GM19099 (cell line): ENCODE data around the gene SLC16A7.

Experiments
- POLR2A ChIP-seq: IDR thresholded peaks from 3 replicates; pipeline ENCODE4 v1.6.1; 2011; ENCODE audit warnings: low read depth; ENCODE audit not compliant: insufficient read length; ENCODE audit errors: extremely low read depth

Gene SLC16A7

DNA sequence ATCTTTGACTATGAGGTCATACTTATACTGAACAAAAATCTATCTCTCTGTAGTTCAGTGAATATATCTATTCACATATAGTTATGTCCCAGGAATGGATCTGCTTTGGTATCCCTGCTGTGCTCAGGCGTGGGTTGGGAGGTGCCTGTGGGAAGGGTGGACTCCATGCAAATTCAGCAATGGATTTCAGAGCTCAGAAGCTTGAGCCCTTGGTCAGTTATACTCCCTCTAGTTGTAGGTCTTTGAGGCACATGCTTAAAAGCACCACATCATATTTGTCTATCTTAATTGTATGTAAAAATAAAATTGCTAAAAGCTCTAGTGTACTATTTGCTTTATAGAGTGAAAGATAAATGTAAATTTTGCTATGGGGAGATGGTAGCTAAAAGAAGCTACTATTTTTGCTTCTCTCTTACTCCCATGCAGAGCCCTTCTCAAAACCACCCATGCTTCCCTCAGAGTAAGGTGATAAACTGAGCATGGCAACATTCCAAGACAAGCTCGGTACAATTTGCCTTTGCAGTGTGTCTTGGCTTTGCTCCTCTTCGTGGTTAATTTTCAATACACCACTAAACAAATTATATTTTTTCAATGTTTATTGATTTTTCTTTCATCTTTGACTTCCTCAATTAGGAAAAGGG, 54.9 kb downstream of the SLC16A7 start:
- TF ChIP-seq POLR2A, result no peak

- TF ChIP-seq POLR2A, result no peak
Measured at GRCh38 chr12:59651229-59651920, 55.5 kb downstream of the SLC16A7 start.

DNA sequence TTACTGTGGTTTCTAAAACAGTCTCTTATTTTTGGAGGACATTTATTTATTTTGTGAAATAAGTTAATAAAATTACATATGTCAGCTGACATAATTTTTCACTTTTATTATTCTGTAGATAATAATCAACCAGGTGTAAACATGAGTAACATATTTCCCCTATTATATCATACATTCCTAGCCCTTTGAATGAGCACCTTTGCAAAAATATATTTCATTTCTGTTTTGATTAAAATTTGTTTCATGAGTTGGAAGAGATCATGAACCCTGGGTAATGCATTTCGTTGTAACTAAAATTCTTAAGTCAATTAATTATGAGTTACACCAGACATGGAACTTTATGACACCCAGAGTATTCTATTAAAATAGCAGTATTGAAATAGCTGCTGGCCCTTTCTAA, 56.3 kb downstream of the SLC16A7 start:
- TF ChIP-seq POLR2A, result no peak

DNA sequence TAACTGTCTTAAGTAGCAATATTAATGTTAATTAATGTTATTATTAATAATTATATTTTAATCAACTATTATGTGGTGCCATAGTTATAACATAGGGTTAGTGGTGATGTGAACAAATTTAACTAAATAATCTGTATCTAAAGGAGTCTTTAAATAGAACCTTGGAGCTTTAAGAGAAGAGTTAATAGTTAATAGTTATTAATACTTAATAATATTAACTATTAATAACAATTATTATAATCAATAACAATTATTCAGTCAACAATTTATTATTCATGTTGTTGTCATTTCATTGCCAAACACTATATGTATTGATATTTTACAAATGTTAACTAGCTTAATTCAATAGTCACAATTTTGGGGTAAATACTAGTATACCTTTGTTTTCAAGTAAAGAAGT, 58.2 kb downstream of the SLC16A7 start:
- TF ChIP-seq POLR2A, result no peak

DNA sequence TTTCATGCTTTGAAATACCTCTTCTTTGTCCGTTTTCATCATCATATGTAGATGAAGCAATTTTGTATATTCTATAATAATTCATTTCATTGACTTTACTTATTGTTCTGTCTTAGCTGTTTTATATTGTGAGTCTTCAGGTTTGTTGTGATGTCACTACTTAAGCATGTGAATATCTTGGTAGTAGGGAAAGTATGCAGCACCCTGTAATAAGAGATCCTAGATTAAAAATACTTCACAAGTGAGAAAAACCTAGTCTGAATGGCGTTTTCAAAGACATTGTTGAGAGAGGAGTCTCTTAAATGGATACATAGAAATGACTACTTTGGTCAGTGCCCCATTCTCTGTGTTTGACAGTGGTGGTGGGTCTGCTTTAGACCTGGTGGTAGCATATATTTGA, 61.4 kb downstream of the SLC16A7 start:
- no peak for TF ChIP-seq POLR2A

DNA sequence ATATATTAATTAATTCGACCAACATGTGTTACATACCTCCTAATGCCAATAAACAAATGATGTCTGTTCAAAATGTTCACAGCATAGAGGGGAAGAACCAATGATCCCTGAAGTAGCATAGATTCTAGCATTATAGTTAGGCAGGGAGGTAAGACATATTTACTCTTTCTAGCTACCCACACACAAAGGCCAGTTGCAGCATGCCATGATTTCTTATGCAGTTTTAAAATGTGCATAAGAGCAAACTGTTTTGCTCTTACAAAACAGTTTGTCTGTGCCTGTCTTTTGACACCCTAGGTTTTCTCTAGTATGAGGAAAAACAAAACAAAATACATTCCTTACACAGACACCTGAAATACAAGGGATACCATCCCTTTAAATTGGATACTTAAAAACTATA, 61.9 kb downstream of the SLC16A7 start:
- TF ChIP-seq POLR2A, result no peak

- no peak for TF ChIP-seq POLR2A
Measured at GRCh38 chr12:59660148-59660547, 64.3 kb downstream of the SLC16A7 start.

DNA sequence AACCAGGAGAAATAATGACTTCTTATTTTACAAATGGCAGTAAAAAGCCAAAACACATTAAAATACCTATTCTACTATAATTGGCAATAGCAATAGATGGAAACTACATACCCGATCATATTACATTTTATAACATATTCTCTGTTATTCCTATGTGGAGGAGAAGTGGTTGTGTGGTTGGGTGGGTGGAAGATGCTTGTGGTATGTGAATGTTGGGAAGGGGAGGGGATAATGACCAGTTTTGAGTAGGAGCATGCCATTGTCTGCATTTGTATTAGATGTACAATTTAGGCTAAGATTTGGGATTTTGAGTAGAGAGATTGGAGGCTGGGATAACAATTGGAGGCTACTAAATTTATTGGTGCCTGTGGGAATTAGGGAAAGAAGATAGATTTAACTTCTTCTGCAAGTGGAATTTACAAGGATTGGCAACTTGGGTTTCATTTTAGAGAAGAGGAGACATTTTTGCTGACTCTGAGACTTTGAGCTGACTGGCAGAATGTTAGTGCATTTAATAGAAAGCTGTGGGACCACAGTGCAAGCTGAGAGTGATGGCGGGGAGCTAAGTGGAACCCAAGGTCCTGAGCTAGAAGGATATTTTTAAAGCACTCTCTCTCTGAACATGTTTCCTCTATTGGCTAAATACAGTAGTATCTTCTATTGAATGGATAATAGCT, 65.2 kb downstream of the SLC16A7 start:
- TF ChIP-seq POLR2A, result no peak

GRCh38 chr12:59664495-59664894, 68.7 kb downstream of the SLC16A7 start:
- no peak for TF ChIP-seq POLR2A

DNA sequence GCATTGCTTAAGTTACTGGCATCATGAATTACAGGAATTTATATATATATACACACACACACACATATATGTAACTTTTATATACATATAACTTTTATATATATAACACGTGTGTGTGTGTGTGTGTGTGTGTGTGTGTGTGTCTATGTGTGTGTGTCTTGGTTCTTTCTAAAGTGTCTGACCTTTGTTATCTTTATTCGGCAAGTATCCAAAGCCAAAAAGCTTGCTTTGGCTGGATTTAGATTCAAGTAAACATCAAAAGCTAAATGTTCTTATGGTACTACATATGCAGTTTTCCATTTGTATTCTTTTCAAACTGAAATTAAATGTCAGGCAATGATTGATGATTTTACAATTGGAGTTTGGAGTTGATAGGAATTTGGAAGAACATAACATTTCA, 69.9 kb downstream of the SLC16A7 start:
- no peak for TF ChIP-seq POLR2A

GRCh38 chr12:59668674-59669073, 72.8 kb downstream of the SLC16A7 start:
- TF ChIP-seq POLR2A, result no peak

DNA sequence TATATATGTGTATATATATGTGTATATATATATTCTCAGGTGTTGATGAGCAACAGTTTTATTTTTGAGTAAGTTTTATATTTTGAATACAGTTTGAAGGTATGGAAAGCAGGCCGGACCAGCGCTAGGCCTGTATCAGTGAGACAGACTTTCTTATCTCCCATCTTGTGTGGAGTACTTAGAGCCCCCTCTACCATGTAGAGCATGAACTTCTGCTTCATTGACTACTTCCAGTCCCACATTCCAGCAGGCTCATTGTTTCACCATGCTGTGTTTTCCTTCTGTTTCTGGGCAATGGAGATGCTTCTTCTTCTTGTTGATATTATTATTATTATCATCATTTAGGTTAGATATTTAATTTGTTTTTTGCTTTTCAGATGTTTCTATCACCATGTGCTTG, 76.4 kb downstream of the SLC16A7 start:
- TF ChIP-seq POLR2A, result no peak

DNA sequence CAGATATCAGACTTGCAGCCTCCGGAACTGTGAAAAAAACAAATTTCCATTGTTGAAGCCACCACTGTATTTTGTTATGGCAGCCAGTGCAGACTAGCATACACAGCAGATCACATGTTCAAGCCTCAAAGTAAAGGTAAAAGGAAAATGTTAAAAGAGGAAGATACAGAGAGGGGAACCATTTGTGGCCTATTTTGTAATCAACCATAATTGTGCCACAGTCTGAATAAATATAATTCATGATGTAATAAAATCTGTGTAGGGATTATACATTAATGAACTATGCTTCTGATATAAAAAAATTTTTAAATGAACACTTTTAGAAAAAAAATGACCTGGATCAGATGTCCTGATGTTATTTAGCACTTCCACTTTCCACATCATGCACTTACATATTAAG, 79.6 kb downstream of the SLC16A7 start:
- no peak for TF ChIP-seq POLR2A

DNA sequence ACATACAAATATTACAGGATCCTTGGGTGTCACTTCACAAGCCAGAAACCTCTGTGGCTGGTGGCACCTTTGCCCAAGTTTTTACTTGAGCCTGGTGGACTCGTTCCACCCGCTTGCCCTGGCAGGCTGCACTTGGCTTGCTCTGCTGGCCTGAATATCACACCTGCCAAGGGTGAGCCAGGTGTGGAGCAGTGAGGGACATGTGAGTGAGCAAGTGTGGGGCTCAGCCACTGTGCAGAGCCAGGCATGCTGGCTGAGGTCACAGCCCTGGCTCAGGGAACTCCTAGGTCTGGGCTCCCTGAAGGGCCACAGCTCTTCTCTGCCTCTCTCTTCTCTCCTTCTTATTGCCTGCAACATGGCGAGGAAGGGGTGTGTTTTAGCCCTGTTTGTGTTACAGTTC, 82.0 kb downstream of the SLC16A7 start:
- no peak for TF ChIP-seq POLR2A

- no peak for TF ChIP-seq POLR2A
Measured at GRCh38 chr12:59678759-59679411, 83.1 kb downstream of the SLC16A7 start.

DNA sequence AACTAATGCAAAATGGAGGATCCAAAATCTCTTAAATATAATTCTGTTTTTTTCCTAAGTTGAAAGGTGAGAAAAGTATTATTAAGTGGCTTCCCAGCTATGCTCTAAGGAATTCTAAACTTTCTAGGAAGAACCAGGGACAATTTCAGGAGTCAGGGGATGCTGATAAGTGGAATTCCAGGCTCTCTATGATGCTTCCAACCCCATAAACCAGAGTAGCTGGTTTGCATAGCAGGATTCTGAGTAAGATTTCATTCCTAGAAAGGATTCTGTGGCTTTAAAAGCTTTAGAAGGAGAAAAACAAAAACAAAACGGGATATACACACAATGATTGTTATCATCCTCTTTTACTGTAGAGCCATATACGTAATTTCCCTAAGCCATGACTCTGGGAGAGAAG, 93.9 kb downstream of the SLC16A7 start:
- no peak for TF ChIP-seq POLR2A
